WTC11 (cell line): ENCODE measurements around the gene THSD8. TPM values are rescaled to one million over a fixed set of nuclear protein-coding genes. Genes with fewer than 3 reads are reported as not detected.

Experiments used
- ATAC-seq: fragments of 200-7000 bp; cut with Tn5 transposase; 2 replicates; pipeline ENCODE4 v1.10.0; 2021; ENCODE audit warnings: mild to moderate bottlenecking, moderate library complexity
- CTCF ChIA-PET: fragments of 300-600 bp; sonication (Branson Sonifier 250); formaldehyde crosslinking; loops from one replicate; lab custom pipeline; 2021; ENCODE audit warnings: antibody characterized with exemption; lab: Charles Lee
- POLR2A ChIA-PET: fragments of 350-600 bp; sonication (Branson Sonifier 250); formaldehyde crosslinking; loops from one replicate; lab custom pipeline; 2021; ENCODE audit warnings: antibody characterized with exemption; lab: Charles Lee
- DNase-seq: peaks from one replicate; pipeline ENCODE4 v3.0.0; 2021; ENCODE audit warnings: low spot score
- H3K27ac Mint-ChIP-seq: 2 replicates; pipeline ENCODE4 v1.8.0; 2021; ENCODE audit warnings: mixed read lengths
- H3K27me3 Mint-ChIP-seq: 2 replicates; pipeline ENCODE4 v1.8.0; 2021; ENCODE audit warnings: low read depth, mild to moderate bottlenecking, moderate library complexity, mixed read lengths
- H3K36me3 Mint-ChIP-seq: 2 replicates; pipeline ENCODE4 v1.8.0; 2021; ENCODE audit warnings: mixed read lengths
- H3K4me1 Mint-ChIP-seq: 2 replicates; pipeline ENCODE4 v1.8.0; 2022; ENCODE audit warnings: mixed read lengths
- H3K4me3 Mint-ChIP-seq: 2 replicates; pipeline ENCODE4 v1.8.0; 2021; ENCODE audit warnings: mild to moderate bottlenecking, moderate library complexity, mixed read lengths
- H3K9me3 Mint-ChIP-seq: 2 replicates; pipeline ENCODE4 v1.8.0; 2021; ENCODE audit warnings: mixed read lengths
- CBFB ChIP-seq: sonication (generic); formaldehyde crosslinking; IDR thresholded peaks from 2 replicates; pipeline ENCODE4 v1.8.1; 2022; ENCODE audit warnings: mild to moderate bottlenecking, low read depth, missing genetic modification reagents
- CREM ChIP-seq: sonication (generic); formaldehyde crosslinking; IDR thresholded peaks from 2 replicates; pipeline ENCODE4 v1.8.1; 2022; ENCODE audit warnings: mild to moderate bottlenecking, missing genetic modification reagents, moderate library complexity
- CTCF ChIP-seq: fragments of 200-600 bp; IDR thresholded peaks from 2 replicates; pipeline ENCODE4 v1.8.0; 2022; ENCODE audit warnings: antibody characterized with exemption
- ETV6 ChIP-seq: sonication (generic); formaldehyde crosslinking; IDR thresholded peaks from 2 replicates; pipeline ENCODE4 v1.8.1; 2022; ENCODE audit warnings: mild to moderate bottlenecking, missing genetic modification reagents
- GRHL2 ChIP-seq: fragments of 250-450 bp; sonication (Bioruptor Pico); IDR thresholded peaks from 2 replicates; pipeline ENCODE4 v1.8.0; 2022; ENCODE audit warnings: mild to moderate bottlenecking, moderate library complexity; ENCODE audit not compliant: insufficient replicate concordance, severe bottlenecking
- HMGXB4 ChIP-seq: sonication (generic); formaldehyde crosslinking; IDR thresholded peaks from 2 replicates; pipeline ENCODE4 v1.8.1; 2023; ENCODE audit warnings: mild to moderate bottlenecking, moderate library complexity, missing genetic modification reagents
- MYBL2 ChIP-seq: sonication (generic); formaldehyde crosslinking; IDR thresholded peaks from 2 replicates; pipeline ENCODE4 v1.8.1; 2023; ENCODE audit warnings: mild to moderate bottlenecking, moderate library complexity, missing genetic modification reagents
- NFATC4 ChIP-seq: fragments of 250-450 bp; sonication (Bioruptor Pico); IDR thresholded peaks from 2 replicates; pipeline ENCODE4 v1.9.0; 2021; ENCODE audit warnings: mild to moderate bottlenecking
- NR1H2 ChIP-seq: sonication (generic); formaldehyde crosslinking; IDR thresholded peaks from 2 replicates; pipeline ENCODE4 v1.9.0; 2021; ENCODE audit warnings: mild to moderate bottlenecking, moderate library complexity, missing genetic modification reagents
- NR2C2 ChIP-seq: sonication (generic); formaldehyde crosslinking; IDR thresholded peaks from 2 replicates; pipeline ENCODE4 v1.8.0; 2022; ENCODE audit warnings: mild to moderate bottlenecking, missing genetic modification reagents
- OVOL2 ChIP-seq: fragments of 250-450 bp; sonication (Bioruptor Pico); IDR thresholded peaks from 2 replicates; pipeline ENCODE4 v1.9.0; 2021; ENCODE audit warnings: mild to moderate bottlenecking, borderline replicate concordance
- PRDM15 ChIP-seq: sonication (generic); formaldehyde crosslinking; IDR thresholded peaks from 2 replicates; pipeline ENCODE4 v1.8.0; 2022; ENCODE audit warnings: missing genetic modification reagents
- STAT6 ChIP-seq: sonication (generic); formaldehyde crosslinking; conservative IDR thresholded peaks from 2 replicates; pipeline ENCODE4 v1.8.1; 2023; ENCODE audit warnings: mild to moderate bottlenecking, low read depth, missing genetic modification reagents, moderate library complexity
- TCF7 ChIP-seq: sonication (generic); formaldehyde crosslinking; IDR thresholded peaks from 2 replicates; pipeline ENCODE4 v1.8.0; 2022; ENCODE audit warnings: mild to moderate bottlenecking, low read depth, missing genetic modification reagents, moderate library complexity
- TEAD1 ChIP-seq: sonication (generic); formaldehyde crosslinking; IDR thresholded peaks from 2 replicates; pipeline ENCODE4 v1.8.0; 2022; ENCODE audit warnings: mild to moderate bottlenecking, missing genetic modification reagents
- TEAD4 ChIP-seq: sonication (generic); formaldehyde crosslinking; IDR thresholded peaks from 2 replicates; pipeline ENCODE4 v1.8.0; 2022; ENCODE audit warnings: mild to moderate bottlenecking, missing genetic modification reagents
- ZNF423 ChIP-seq: fragments of 250-450 bp; sonication (Bioruptor Pico); IDR thresholded peaks from 2 replicates; pipeline ENCODE4 v2.1.2; 2022; ENCODE audit warnings: mild to moderate bottlenecking, moderate library complexity
- ZSCAN18 ChIP-seq: fragments of 250-450 bp; sonication (Bioruptor Pico); IDR thresholded peaks from 2 replicates; pipeline ENCODE4 v2.1.2; 2022; ENCODE audit warnings: mild to moderate bottlenecking, moderate library complexity
- total RNA-seq: library from RNA; stranded (reverse); gene quantifications from 3 replicates; pipeline ENCODE4 v1.2.3, GENCODE V29; 2021
- TF ChIP-seq, protein P1 (sequence below): sonication (generic); formaldehyde crosslinking; IDR thresholded peaks from 2 replicates; pipeline ENCODE4 v1.8.1; 2022; ENCODE audit warnings: low read depth, missing genetic modification reagents, borderline replicate concordance

Gene THSD8
- total RNA-seq, 1 experiment from 2014 or later, result 30.1 TPM

- Mint-ChIP-seq H3K27me3 (peaks cover 32% of the 10 kb centered on the region), H3K9me3 (no peaks in the 10 kb centered on the region), H3K4me3 (no peak overlapping the region), H3K36me3 (peaks cover 15% of the 10 kb centered on the region), H3K4me1 (peaks cover 28% of the 10 kb centered on the region), H3K27ac (no peak overlapping the region)
- ChIA-PET POLR2A (interaction anchor here (0.6 to 1.7 kb wide), 2 partner anchors 14 to 29 kb away, joined by 3 to 4 read pairs; no protein-coding TSS in a partner anchor), CTCF (interaction anchor here (0.5 to 14.0 kb wide), 12 partner anchors 11 to 92 kb away, joined by 4 to 341 read pairs (median 11); partner anchors contain the start of gene RNASEH2A)
- TF ChIP-seq NR1H2 (CRISPR knock-in tag) (no peak), CBFB (CRISPR knock-in tag) (no peak)
- DNase-seq (no peak), ATAC-seq (no peak)
Measured at GRCh38 chr19:12794971-12795381, 6.9 kb upstream of the THSD8 start.

- no peaks in the 10 kb centered on the region for H3K9me3 Mint-ChIP-seq
- H3K27me3 Mint-ChIP-seq, result peaks cover 25% of the 10 kb centered on the region
- CTCF ChIA-PET, result interaction anchor here (0.5 to 14.0 kb wide), 20 partner anchors 10 to 138 kb away, joined by 3 to 341 read pairs (median 6); partner anchors contain the start of genes RNASEH2A and TRIR
- DNase-seq (peak; percentile 86), ATAC-seq (peak; percentile 67)
- POLR2A ChIA-PET, result interaction anchor here (0.6 to 1.7 kb wide), 5 partner anchors 18 to 917 kb away, joined by 3 to 12 read pairs (median 3); no protein-coding TSS in a partner anchor
- peak overlapping the region; percentile 43; the same call in 1 of the 2 replicates for H3K4me3 Mint-ChIP-seq
- peak overlapping the region; percentile 96 for H3K27ac Mint-ChIP-seq
- TF ChIP-seq ETV6 (CRISPR knock-in tag) (peak; percentile 63; the same call in 1 of the 2 replicates), TEAD1 (CRISPR knock-in tag) (peak; percentile 74; the same call in 1 of the 2 replicates), ZNF423 (no peak), HMGXB4 (CRISPR knock-in tag) (no peak), STAT6 (CRISPR knock-in tag) (no peak), ZSCAN18 (CRISPR knock-in tag) (no peak), NR1H2 (CRISPR knock-in tag) (no peak), PRDM15 (peak; percentile 68), MYBL2 (CRISPR knock-in tag) (no peak), GRHL2 (CRISPR knock-in tag) (no peak), CREM (no peak), NR2C2 (CRISPR knock-in tag) (no peak), NFATC4 (CRISPR knock-in tag) (no peak), TCF7 (CRISPR knock-in tag) (no peak), CTCF (peak; percentile 84), TEAD4 (CRISPR knock-in tag) (0 out of 2 replicates have a peak, but pooled peaks have one; percentile 34), OVOL2 (CRISPR knock-in tag) (no peak)
- TF ChIP-seq, protein P1, sequence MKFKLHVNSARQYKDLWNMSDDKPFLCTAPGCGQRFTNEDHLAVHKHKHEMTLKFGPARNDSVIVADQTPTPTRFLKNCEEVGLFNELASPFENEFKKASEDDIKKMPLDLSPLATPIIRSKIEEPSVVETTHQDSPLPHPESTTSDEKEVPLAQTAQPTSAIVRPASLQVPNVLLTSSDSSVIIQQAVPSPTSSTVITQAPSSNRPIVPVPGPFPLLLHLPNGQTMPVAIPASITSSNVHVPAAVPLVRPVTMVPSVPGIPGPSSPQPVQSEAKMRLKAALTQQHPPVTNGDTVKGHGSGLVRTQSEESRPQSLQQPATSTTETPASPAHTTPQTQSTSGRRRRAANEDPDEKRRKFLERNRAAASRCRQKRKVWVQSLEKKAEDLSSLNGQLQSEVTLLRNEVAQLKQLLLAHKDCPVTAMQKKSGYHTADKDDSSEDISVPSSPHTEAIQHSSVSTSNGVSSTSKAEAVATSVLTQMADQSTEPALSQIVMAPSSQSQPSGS (CRISPR knock-in tag), result no peak
- H3K4me1 Mint-ChIP-seq, result peaks cover 26% of the 10 kb centered on the region
- peaks cover 19% of the 10 kb centered on the region for H3K36me3 Mint-ChIP-seq
Measured at GRCh38 chr19:12796146-12797071, 5.5 kb upstream of the THSD8 start.
